ENCODE measurements around the gene FSD1. TPM values are rescaled to one million over a fixed set of nuclear protein-coding genes. Genes with fewer than 3 reads are reported as not detected.

Gene FSD1
- not detected in 2 replicates for total RNA-seq (2014; rRNA removed; shearing (Covaris generic); ENCODE audit: low replicate concordance)

- no peaks in the 10 kb centered on the region for H3K27me3 ChIP-seq (ENCODE audit: low read length)
- no peak within 1 kb of the TSS for H3K4me3 ChIP-seq (ENCODE audit: low read length)
- H3K27ac ChIP-seq (ENCODE audit: low read length): no peak within 1 kb of the TSS
- H3K9me2 ChIP-seq (replicated peaks; ENCODE audit: insufficient read depth, low read length): no peaks in the 10 kb centered on the region
- no peak for DNase-seq
- no peaks in the 10 kb centered on the region for H4K20me1 ChIP-seq (ENCODE audit: insufficient read depth, low read depth, low read length)
- H3K36me3 ChIP-seq (ENCODE audit: insufficient read depth, low read length): no peaks in the 10 kb centered on the region
- no peak within 1 kb of the TSS for H3K9ac ChIP-seq (ENCODE audit: low read length)
- H2AFZ ChIP-seq (ENCODE audit: low read length): no peak within 1 kb of the TSS
- H3K79me2 ChIP-seq (ENCODE audit: low read length): no peaks in the 10 kb centered on the region
- no peaks in the 10 kb centered on the region for H3K4me1 ChIP-seq (ENCODE audit: low read length)
- H3K4me2 ChIP-seq (ENCODE audit: low read depth, low read length, poor library complexity, severe bottlenecking): no peak within 1 kb of the TSS
- H3K9me3 ChIP-seq (ENCODE audit: low read length): no peaks in the 10 kb centered on the region
These were observed at the start of gene FSD1 for GRCh38 chr19:4304538-4305256. TSS of gene FSD1 (plus strand) at chr19:4304598. CDS start at chr19:4304747, 149 bp downstream.

GRCh38 chr19:4256563-4256962, 47.8 kb upstream of the FSD1 start:
- DNase-seq: peak; percentile 47
- H3K36me3 ChIP-seq (ENCODE audit: insufficient read depth, low read length): peaks cover 33% of the 10 kb centered on the region
- no peak overlapping the region for H3K9ac ChIP-seq (ENCODE audit: low read length)
- no peak overlapping the region for H3K27ac ChIP-seq (ENCODE audit: low read length)
- H4K20me1 ChIP-seq (ENCODE audit: insufficient read depth, low read depth, low read length): no peaks in the 10 kb centered on the region
- H3K27me3 ChIP-seq (ENCODE audit: low read length): no peaks in the 10 kb centered on the region
- no peaks in the 10 kb centered on the region; the same call in 1 of the 2 replicates for H3K9me3 ChIP-seq (ENCODE audit: low read length)
- no peaks in the 10 kb centered on the region for H3K9me2 ChIP-seq (replicated peaks; ENCODE audit: insufficient read depth, low read length)
- no peak overlapping the region for H3K4me3 ChIP-seq (ENCODE audit: low read length)
- no peaks in the 10 kb centered on the region for H3K79me2 ChIP-seq (ENCODE audit: low read length)
- H3K4me1 ChIP-seq (ENCODE audit: low read length): no peaks in the 10 kb centered on the region
- H3K4me2 ChIP-seq (ENCODE audit: low read depth, low read length, poor library complexity, severe bottlenecking): no peak overlapping the region
- H2AFZ ChIP-seq (ENCODE audit: low read length): no peak overlapping the region

- H3K9me3 ChIP-seq (ENCODE audit: low read length): no peaks in the 10 kb centered on the region; the same call in 1 of the 2 replicates
- H3K27me3 ChIP-seq (ENCODE audit: low read length): no peaks in the 10 kb centered on the region
- no peaks in the 10 kb centered on the region for H3K79me2 ChIP-seq (ENCODE audit: low read length)
- H3K4me1 ChIP-seq (ENCODE audit: low read length): no peaks in the 10 kb centered on the region
- H3K27ac ChIP-seq (ENCODE audit: low read length): no peak overlapping the region
- H3K9ac ChIP-seq (ENCODE audit: low read length): no peak overlapping the region
- peaks cover 29% of the 10 kb centered on the region for H3K36me3 ChIP-seq (ENCODE audit: insufficient read depth, low read length)
- DNase-seq: no peak
- H3K4me2 ChIP-seq (ENCODE audit: low read depth, low read length, poor library complexity, severe bottlenecking): no peak overlapping the region
- H2AFZ ChIP-seq (ENCODE audit: low read length): no peak overlapping the region
- H3K4me3 ChIP-seq (ENCODE audit: low read length): no peak overlapping the region
- H3K9me2 ChIP-seq (replicated peaks; ENCODE audit: insufficient read depth, low read length): no peaks in the 10 kb centered on the region
- no peaks in the 10 kb centered on the region for H4K20me1 ChIP-seq (ENCODE audit: insufficient read depth, low read depth, low read length)
These were observed 47.4 kb upstream of the FSD1 start for GRCh38 chr19:4257025-4257424.

DNA sequence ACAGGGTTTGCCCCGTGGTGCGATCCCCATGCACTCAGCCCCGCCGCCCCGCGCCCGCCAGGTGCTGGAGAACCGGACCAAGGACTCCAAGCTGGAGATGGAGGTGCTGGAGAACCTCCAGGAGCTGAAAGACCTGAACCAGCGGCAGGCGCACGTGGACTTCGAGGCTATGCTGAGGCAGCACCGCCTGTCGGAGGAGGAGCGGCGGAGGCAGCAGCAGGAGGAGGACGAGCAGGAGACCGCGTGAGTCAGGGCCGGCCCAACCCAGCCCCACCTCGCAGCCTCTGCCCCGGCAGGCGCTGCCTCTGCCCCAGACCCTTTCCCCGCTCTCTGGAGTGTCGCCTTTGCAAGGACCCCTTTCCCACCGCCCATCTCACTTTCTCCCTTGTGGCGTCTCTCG, 46.2 kb upstream of the FSD1 start:
- H3K27me3 ChIP-seq (ENCODE audit: low read length): no peaks in the 10 kb centered on the region
- H3K4me3 ChIP-seq (ENCODE audit: low read length): no peak overlapping the region
- no peaks in the 10 kb centered on the region for H3K9me2 ChIP-seq (replicated peaks; ENCODE audit: insufficient read depth, low read length)
- H2AFZ ChIP-seq (ENCODE audit: low read length): no peak overlapping the region
- H3K79me2 ChIP-seq (ENCODE audit: low read length): no peaks in the 10 kb centered on the region
- peaks cover 23% of the 10 kb centered on the region for H3K36me3 ChIP-seq (ENCODE audit: insufficient read depth, low read length)
- no peak overlapping the region for H3K27ac ChIP-seq (ENCODE audit: low read length)
- no peaks in the 10 kb centered on the region for H3K4me1 ChIP-seq (ENCODE audit: low read length)
- H4K20me1 ChIP-seq (ENCODE audit: insufficient read depth, low read depth, low read length): no peaks in the 10 kb centered on the region
- H3K9me3 ChIP-seq (ENCODE audit: low read length): no peaks in the 10 kb centered on the region; the same call in 1 of the 2 replicates
- no peak for DNase-seq
- H3K4me2 ChIP-seq (ENCODE audit: low read depth, low read length, poor library complexity, severe bottlenecking): no peak overlapping the region
- no peak overlapping the region for H3K9ac ChIP-seq (ENCODE audit: low read length)

- Histone ChIP-seq H3K9me2 (replicated peaks; ENCODE audit: insufficient read depth, low read length) (no peaks in the 10 kb centered on the region), H4K20me1 (ENCODE audit: insufficient read depth, low read depth, low read length) (no peaks in the 10 kb centered on the region), H3K27ac (ENCODE audit: low read length) (no peak overlapping the region), H3K4me3 (ENCODE audit: low read length) (no peak overlapping the region), H3K36me3 (ENCODE audit: insufficient read depth, low read length) (peaks cover 10% of the 10 kb centered on the region), H3K27me3 (ENCODE audit: low read length) (no peaks in the 10 kb centered on the region), H3K4me1 (ENCODE audit: low read length) (no peaks in the 10 kb centered on the region), H3K9ac (ENCODE audit: low read length) (no peak overlapping the region), H2AFZ (ENCODE audit: low read length) (no peak overlapping the region), H3K4me2 (ENCODE audit: low read depth, low read length, poor library complexity, severe bottlenecking) (no peak overlapping the region), H3K79me2 (ENCODE audit: low read length) (no peaks in the 10 kb centered on the region), H3K9me3 (ENCODE audit: low read length) (no peaks in the 10 kb centered on the region)
- no peak for DNase-seq
These were observed 43.7 kb upstream of the FSD1 start for GRCh38 chr19:4260613-4261191.

DNA sequence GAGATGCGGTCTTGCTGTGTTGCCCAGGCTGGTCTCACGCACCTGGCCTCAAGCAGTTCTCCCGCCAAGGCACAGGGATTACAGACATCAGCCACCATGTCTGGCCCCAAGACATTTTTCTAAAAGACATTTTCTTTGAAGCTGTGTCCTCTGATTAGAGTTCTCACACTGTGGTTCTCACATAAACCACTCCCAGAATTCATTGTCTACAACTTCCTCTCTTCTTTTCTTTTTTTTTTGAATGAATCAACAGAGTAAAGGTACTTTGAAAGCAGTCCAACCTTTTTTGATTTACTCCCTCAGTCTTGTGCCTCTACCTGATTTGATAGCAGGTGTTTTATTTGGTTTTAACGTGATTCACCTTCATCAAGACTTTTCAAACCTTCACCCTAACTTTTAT, 39.6 kb upstream of the FSD1 start:
- no peak for DNase-seq
- Histone ChIP-seq H2AFZ (ENCODE audit: low read length) (no peak overlapping the region), H3K4me2 (ENCODE audit: low read depth, low read length, poor library complexity, severe bottlenecking) (no peak overlapping the region), H3K9me3 (ENCODE audit: low read length) (no peaks in the 10 kb centered on the region), H3K79me2 (ENCODE audit: low read length) (no peaks in the 10 kb centered on the region), H3K4me1 (ENCODE audit: low read length) (no peaks in the 10 kb centered on the region), H3K27ac (ENCODE audit: low read length) (no peak overlapping the region), H3K36me3 (ENCODE audit: insufficient read depth, low read length) (no peaks in the 10 kb centered on the region), H3K27me3 (ENCODE audit: low read length) (no peaks in the 10 kb centered on the region), H3K4me3 (ENCODE audit: low read length) (no peak overlapping the region), H4K20me1 (ENCODE audit: insufficient read depth, low read depth, low read length) (no peaks in the 10 kb centered on the region), H3K9me2 (replicated peaks; ENCODE audit: insufficient read depth, low read length) (no peaks in the 10 kb centered on the region), H3K9ac (ENCODE audit: low read length) (no peak overlapping the region)

- no peaks in the 10 kb centered on the region for H3K9me3 ChIP-seq (ENCODE audit: low read length)
- H3K4me1 ChIP-seq (ENCODE audit: low read length): no peaks in the 10 kb centered on the region
- H3K9ac ChIP-seq (ENCODE audit: low read length): no peak overlapping the region
- H3K4me2 ChIP-seq (ENCODE audit: low read depth, low read length, poor library complexity, severe bottlenecking): no peak overlapping the region
- no peak overlapping the region for H3K27ac ChIP-seq (ENCODE audit: low read length)
- DNase-seq: no peak
- H2AFZ ChIP-seq (ENCODE audit: low read length): no peak overlapping the region
- no peaks in the 10 kb centered on the region for H3K79me2 ChIP-seq (ENCODE audit: low read length)
- H3K9me2 ChIP-seq (replicated peaks; ENCODE audit: insufficient read depth, low read length): no peaks in the 10 kb centered on the region
- H3K4me3 ChIP-seq (ENCODE audit: low read length): no peak overlapping the region
- no peaks in the 10 kb centered on the region for H3K36me3 ChIP-seq (ENCODE audit: insufficient read depth, low read length)
- H4K20me1 ChIP-seq (ENCODE audit: insufficient read depth, low read depth, low read length): no peaks in the 10 kb centered on the region
- H3K27me3 ChIP-seq (ENCODE audit: low read length): no peaks in the 10 kb centered on the region
These were observed 38.0 kb upstream of the FSD1 start for GRCh38 chr19:4266253-4267000.

Data from Karpas-422 (cell line).